ENCODE data around the gene NFYA.

NFYA gene

DNA sequence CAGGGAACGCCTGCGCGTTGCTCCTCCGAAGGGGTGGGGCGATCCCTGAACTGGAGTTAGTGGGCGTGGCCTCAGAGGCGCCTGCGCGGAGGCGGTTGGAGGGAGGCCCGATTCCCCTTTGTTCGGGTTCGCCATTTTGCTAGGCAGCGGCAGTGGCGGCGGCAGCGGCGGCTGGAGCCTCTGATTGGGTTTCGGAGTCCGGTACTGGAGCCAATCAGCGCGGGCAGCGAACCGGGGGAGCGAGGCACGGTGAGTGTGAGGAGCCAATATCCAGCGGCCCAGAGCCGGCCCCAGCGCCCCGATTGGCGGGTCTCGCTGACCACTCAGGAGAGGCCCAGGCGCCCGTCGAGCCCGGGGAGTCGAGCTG, at the start of gene NFYA:
Gene NFYA (plus strand): TSS at position 139 of the 367 bp plus-strand sequence. CDS start 6,116 bp downstream, outside the sequence.
- Histone ChIP-seq H3K9ac (ENCODE audit: low read length) (peak within 1 kb of the TSS; percentile 95), H3K9me3 (ENCODE audit: control insufficient read depth, low read length) (no peaks in the 10 kb centered on the region), H3K4me3 (ENCODE audit: low read length) (peak within 1 kb of the TSS; percentile 57), H3K27me3 (ENCODE audit: control insufficient read depth, insufficient read depth, low read length) (no peaks in the 10 kb centered on the region), H3K4me1 (ENCODE audit: control insufficient read depth, insufficient read depth, low read length) (peaks cover 15% of the 10 kb centered on the region), H3K36me3 (ENCODE audit: control insufficient read depth, insufficient read depth, low read length) (no peaks in the 10 kb centered on the region)

DNA sequence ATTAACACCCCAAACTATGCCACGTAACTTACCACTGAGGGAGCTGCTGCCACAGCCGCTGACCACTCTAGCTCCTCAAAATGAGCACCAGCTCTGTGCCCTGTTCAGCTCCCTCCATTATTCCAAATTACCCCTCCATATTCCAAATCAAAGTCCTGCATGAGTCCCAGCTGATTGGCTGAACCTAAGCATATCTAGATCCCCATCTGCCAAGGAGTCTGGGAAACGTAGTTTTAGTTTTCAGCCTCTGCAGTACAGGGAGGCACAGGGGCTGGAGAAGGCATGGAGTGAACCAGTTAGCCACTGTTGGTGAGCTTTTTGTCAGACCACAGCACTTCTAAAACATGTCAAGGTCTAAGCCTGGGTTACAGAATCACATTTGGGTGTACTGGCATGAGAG, 49.7 kb upstream of the NFYA start:
- no peaks in the 10 kb centered on the region for H3K9me3 ChIP-seq (ENCODE audit: control insufficient read depth, low read length)
- H3K9ac ChIP-seq (ENCODE audit: low read length): no peak overlapping the region
- no peaks in the 10 kb centered on the region for H3K27me3 ChIP-seq (ENCODE audit: control insufficient read depth, insufficient read depth, low read length)
- H3K36me3 ChIP-seq (ENCODE audit: control insufficient read depth, insufficient read depth, low read length): peaks cover 4% of the 10 kb centered on the region
- peaks cover 12% of the 10 kb centered on the region for H3K4me1 ChIP-seq (ENCODE audit: control insufficient read depth, insufficient read depth, low read length)
- no peak overlapping the region for H3K4me3 ChIP-seq (ENCODE audit: low read length)

DNA sequence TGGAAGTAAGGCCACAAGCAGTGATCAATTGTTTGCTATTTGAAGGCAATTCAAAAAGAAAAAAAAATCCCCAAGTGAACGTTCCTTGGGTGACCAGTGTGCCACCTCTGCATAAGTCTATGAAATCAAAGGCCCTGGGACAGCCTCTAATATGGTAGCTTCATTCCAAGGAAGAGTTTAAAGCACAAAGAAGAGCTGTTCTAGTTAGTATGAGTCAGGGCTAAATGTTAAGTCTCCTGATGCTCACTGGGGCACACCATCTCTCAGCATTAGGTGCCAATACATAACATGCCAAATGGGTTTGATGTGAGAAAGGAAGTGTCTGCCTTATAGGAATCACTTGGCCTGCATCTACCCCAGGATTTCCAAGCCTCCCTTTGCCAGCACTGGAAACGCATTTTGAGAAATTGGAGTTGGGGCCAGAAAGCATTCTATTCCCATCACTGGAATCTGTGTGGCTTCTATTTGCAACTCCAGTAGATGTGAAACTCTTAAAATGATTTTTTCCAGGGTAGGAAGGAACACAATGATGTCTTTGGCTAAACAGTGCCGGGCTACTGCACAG, 46.7 kb upstream of the NFYA start:
- Histone ChIP-seq H3K27me3 (ENCODE audit: control insufficient read depth, insufficient read depth, low read length) (no peaks in the 10 kb centered on the region), H3K4me1 (ENCODE audit: control insufficient read depth, insufficient read depth, low read length) (peaks cover 24% of the 10 kb centered on the region), H3K9me3 (ENCODE audit: control insufficient read depth, low read length) (no peaks in the 10 kb centered on the region), H3K4me3 (ENCODE audit: low read length) (no peak overlapping the region), H3K9ac (ENCODE audit: low read length) (no peak overlapping the region), H3K36me3 (ENCODE audit: control insufficient read depth, insufficient read depth, low read length) (peaks cover 10% of the 10 kb centered on the region)

DNA sequence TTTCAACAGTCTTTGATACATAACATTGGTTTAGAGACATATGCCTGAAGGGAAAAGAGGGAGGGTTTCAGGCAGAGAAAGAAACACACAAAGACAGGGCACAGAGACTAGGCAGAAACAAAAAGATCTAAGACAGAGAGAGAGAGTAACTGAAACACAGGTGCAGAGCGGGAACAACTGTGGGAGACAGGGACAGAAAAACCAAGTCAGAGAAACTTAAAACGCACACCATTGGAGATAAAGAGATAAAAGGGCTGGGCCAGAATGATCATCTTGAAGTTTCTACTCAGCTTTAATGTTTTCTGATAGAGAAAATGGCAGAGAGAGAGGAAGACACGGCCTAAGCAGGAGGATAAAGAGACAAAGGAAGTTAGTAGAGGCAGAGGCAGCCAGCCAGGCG, 45.5 kb upstream of the NFYA start:
- peaks cover 10% of the 10 kb centered on the region for H3K36me3 ChIP-seq (ENCODE audit: control insufficient read depth, insufficient read depth, low read length)
- peak overlapping the region; percentile 14 for H3K4me3 ChIP-seq (ENCODE audit: low read length)
- no peak overlapping the region for H3K9ac ChIP-seq (ENCODE audit: low read length)
- no peaks in the 10 kb centered on the region for H3K27me3 ChIP-seq (ENCODE audit: control insufficient read depth, insufficient read depth, low read length)
- H3K4me1 ChIP-seq (ENCODE audit: control insufficient read depth, insufficient read depth, low read length): peaks cover 34% of the 10 kb centered on the region
- H3K9me3 ChIP-seq (ENCODE audit: control insufficient read depth, low read length): no peaks in the 10 kb centered on the region

DNA sequence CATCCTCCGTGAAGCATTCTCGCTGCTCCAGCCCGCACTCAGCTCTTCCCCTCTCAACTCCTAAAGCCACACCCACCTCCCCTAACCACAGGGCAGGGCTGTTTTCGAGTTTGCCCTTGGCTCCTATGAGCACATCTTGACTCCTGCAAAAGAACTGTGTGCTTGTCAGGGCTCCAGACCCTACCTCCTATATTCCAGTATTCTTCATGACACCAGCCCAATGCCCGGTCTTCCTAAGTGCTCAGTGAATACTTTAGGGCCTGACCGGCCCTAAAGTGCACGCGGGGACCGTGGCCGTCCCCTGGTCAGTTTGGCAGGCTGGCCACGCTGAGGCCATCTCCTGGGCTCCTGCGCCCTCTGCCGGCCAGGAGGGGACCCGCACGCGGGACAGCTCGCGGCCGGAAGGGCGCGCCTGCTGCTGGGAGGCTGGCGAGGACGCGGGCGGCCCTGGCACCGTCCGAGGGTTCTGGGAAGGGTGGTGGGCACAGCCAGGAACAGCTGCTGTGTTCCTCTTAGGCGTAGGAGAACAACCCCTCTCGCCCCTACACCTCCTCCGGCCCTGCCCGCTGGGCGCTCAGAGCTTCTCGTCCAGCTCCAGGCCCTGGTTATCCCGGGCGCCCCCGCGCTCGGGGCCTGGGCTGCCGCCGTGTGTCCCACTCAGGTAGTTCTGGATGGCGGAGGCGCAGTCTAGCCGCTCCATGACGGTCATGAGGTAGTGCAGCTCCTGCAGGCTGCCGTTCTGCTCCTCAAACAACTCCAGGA, 44.8 kb upstream of the NFYA start:
- Histone ChIP-seq H3K27me3 (ENCODE audit: control insufficient read depth, insufficient read depth, low read length) (no peaks in the 10 kb centered on the region), H3K9me3 (ENCODE audit: control insufficient read depth, low read length) (no peaks in the 10 kb centered on the region), H3K4me1 (ENCODE audit: control insufficient read depth, insufficient read depth, low read length) (peaks cover 36% of the 10 kb centered on the region), H3K4me3 (ENCODE audit: low read length) (peak overlapping the region; percentile 14), H3K9ac (ENCODE audit: low read length) (peak overlapping the region; percentile 73), H3K36me3 (ENCODE audit: control insufficient read depth, insufficient read depth, low read length) (peaks cover 10% of the 10 kb centered on the region)

DNA sequence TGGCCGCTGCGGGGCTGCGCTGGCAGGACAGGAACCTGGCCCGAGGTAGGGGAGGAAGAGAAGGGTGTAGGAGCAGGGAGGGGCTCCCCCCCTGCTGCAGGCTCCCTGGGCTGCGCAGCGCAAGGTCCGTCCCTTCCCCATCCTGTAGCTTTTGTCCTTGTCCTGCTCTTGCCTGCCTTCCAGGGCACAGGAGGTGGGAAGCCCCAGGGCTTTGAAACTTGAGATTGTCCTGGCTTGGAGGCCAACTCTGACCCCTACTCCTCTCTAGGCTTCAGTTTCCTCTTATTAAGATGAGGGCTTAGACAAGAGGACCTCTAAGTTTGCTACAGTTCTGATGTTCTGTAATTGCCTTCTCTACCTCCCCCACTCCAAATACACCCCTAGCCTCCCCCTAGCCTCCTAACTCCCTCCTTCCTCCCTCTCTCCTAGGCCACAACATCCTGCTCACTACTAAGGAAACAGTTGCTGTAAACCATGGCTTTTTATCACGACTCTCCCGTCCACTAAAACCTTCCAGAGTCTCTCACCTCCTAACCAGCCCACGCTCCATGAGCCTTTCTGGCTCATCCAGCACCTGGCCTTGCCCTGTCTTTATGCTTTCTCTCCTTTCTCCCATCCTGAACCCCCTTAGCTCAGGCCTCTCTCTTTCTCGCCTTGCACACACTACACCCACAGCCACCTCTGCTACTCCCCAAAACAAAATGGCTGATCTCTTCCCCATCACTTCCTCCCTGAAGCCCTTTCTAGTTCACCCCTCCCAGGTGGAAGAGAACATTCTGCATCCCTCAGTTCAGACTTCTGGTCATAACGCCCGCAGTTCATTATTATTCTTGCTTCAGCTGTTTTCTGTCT, 44.0 kb upstream of the NFYA start:
- H3K4me3 ChIP-seq (ENCODE audit: low read length): no peak overlapping the region
- no peaks in the 10 kb centered on the region for H3K27me3 ChIP-seq (ENCODE audit: control insufficient read depth, insufficient read depth, low read length)
- peaks cover 10% of the 10 kb centered on the region for H3K36me3 ChIP-seq (ENCODE audit: control insufficient read depth, insufficient read depth, low read length)
- peaks cover 38% of the 10 kb centered on the region for H3K4me1 ChIP-seq (ENCODE audit: control insufficient read depth, insufficient read depth, low read length)
- peak overlapping the region; percentile 73 for H3K9ac ChIP-seq (ENCODE audit: low read length)
- H3K9me3 ChIP-seq (ENCODE audit: control insufficient read depth, low read length): no peaks in the 10 kb centered on the region

DNA sequence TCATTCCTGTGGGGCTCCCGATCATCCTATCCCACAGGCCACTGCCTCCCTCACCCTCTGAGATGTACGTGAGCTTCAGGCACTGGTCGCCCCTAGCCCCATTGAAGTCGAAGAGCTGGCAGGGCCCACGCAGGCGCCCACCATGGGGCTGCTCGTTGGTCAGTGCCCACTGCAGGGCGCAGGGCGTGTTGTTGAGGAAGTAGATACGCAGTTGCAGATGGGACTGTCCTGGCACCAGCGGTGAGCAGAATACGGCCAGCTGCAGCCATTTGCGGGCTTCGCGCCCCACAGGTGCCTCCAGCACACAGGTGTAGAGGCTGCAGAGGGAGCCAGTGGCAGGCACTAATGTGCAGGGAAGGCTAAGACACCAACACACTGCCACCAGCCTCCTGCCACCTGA, 39.9 kb upstream of the NFYA start:
- Histone ChIP-seq H3K9me3 (ENCODE audit: control insufficient read depth, low read length) (no peaks in the 10 kb centered on the region), H3K27me3 (ENCODE audit: control insufficient read depth, insufficient read depth, low read length) (no peaks in the 10 kb centered on the region), H3K36me3 (ENCODE audit: control insufficient read depth, insufficient read depth, low read length) (peaks cover 5% of the 10 kb centered on the region), H3K9ac (ENCODE audit: low read length) (no peak overlapping the region), H3K4me3 (ENCODE audit: low read length) (no peak overlapping the region), H3K4me1 (ENCODE audit: control insufficient read depth, insufficient read depth, low read length) (peaks cover 54% of the 10 kb centered on the region)

DNA sequence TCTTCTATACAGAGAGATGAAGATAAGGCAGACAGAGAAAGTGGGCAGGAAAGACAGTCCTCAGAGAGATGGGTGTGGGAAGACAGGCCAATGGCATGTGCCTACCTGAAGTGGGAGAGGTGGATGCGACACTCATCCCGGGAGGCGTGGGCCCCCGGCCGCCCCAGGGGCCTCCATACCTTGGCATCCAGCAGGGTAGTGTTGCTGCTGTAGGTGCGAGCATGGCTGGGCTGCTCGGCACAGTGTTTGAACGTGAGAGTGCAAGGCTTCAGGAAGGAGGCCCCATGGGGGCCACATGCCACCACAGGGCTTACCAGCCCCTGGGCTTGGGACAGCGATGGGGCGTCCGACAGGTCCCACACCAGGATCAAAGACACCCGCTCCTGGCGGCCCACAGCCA, 39.0 kb upstream of the NFYA start:
- no peak overlapping the region for H3K9ac ChIP-seq (ENCODE audit: low read length)
- peaks cover 45% of the 10 kb centered on the region for H3K4me1 ChIP-seq (ENCODE audit: control insufficient read depth, insufficient read depth, low read length)
- H3K9me3 ChIP-seq (ENCODE audit: control insufficient read depth, low read length): no peaks in the 10 kb centered on the region
- H3K27me3 ChIP-seq (ENCODE audit: control insufficient read depth, insufficient read depth, low read length): no peaks in the 10 kb centered on the region
- H3K36me3 ChIP-seq (ENCODE audit: control insufficient read depth, insufficient read depth, low read length): peaks cover 5% of the 10 kb centered on the region
- H3K4me3 ChIP-seq (ENCODE audit: low read length): no peak overlapping the region

DNA sequence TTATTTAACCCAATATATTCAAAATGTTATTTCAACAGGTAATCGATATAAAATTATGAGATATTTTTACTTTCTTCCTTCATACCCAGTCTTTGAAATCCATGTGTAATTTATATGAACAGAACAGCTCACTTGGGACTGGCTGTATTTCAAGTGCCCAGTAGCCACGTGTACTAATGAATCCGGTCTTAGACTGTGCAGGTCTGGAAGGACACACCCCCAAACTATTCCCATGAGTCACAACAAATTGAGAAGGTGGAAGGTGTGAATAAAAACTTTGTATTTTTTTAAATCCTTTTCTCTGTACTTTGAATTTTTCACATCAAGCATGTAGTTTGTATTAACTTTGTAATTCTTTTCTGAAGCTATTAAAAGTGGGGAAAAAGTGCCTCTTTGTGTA, 36.6 kb upstream of the NFYA start:
- H3K4me3 ChIP-seq (ENCODE audit: low read length): no peak overlapping the region
- H3K36me3 ChIP-seq (ENCODE audit: control insufficient read depth, insufficient read depth, low read length): no peaks in the 10 kb centered on the region
- no peak overlapping the region for H3K9ac ChIP-seq (ENCODE audit: low read length)
- H3K27me3 ChIP-seq (ENCODE audit: control insufficient read depth, insufficient read depth, low read length): no peaks in the 10 kb centered on the region
- H3K4me1 ChIP-seq (ENCODE audit: control insufficient read depth, insufficient read depth, low read length): peaks cover 58% of the 10 kb centered on the region
- no peaks in the 10 kb centered on the region for H3K9me3 ChIP-seq (ENCODE audit: control insufficient read depth, low read length)

DNA sequence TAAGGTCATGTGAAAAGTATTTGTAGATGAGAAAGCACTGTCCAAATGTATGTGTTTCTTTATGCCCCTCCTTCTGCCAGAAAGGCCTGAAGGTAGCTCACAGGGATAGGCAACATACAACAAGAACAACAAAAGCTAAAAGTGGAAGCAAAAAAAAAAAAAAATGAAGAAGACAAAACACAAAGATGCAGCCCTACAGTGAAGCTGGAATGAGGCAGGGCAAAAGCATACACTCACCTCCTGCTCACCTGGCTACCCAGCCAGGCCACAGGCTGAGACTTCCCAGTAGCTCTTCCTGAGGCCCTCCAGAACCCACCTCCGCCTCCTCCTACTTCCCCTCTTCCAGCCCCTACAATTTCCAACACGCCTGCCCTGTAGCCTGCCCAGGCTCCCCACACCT, 36.2 kb upstream of the NFYA start:
- H3K9ac ChIP-seq (ENCODE audit: low read length): peak overlapping the region; percentile 40
- no peak overlapping the region for H3K4me3 ChIP-seq (ENCODE audit: low read length)
- H3K9me3 ChIP-seq (ENCODE audit: control insufficient read depth, low read length): no peaks in the 10 kb centered on the region
- peaks cover 57% of the 10 kb centered on the region for H3K4me1 ChIP-seq (ENCODE audit: control insufficient read depth, insufficient read depth, low read length)
- no peaks in the 10 kb centered on the region for H3K36me3 ChIP-seq (ENCODE audit: control insufficient read depth, insufficient read depth, low read length)
- no peaks in the 10 kb centered on the region for H3K27me3 ChIP-seq (ENCODE audit: control insufficient read depth, insufficient read depth, low read length)

DNA sequence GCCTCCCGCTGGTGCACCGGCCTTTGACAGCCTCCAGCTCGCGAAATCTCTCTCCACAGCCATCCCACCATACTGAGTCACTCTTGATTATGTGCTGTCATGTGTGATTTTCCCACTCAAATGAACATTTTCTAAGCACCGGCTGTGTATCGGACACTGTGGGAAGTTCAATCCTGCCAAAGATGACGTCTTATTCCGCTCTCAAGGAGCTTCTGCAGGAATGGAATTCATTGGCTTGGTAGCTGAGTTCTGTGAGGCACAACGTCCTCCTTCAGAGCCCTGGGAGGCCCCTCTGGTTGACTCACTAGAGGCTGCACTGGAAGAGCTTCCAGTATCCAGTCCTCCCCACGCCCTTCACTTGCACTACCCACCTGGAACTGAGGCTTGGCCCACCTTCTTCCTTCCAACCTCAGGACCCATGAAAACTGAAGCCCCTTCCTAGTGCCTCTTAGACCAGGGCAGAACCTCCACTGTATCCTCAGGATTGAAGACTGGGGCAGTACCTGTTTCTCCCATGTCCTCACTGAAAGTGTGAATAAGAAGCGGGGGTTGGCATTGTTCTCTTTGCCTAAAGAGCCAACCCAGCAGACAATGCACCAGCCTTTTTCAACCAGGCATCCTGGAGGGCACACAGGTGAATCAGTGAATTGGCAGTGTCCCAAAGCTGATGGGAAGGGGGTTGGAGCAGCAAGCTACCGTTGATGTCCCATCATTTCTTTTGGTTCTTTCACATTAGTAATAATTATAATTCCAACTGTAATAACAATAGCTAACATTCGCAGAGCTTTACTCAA, 35.5 kb upstream of the NFYA start:
- Histone ChIP-seq H3K9ac (ENCODE audit: low read length) (peak overlapping the region; percentile 40), H3K4me1 (ENCODE audit: control insufficient read depth, insufficient read depth, low read length) (peaks cover 56% of the 10 kb centered on the region), H3K4me3 (ENCODE audit: low read length) (peak overlapping the region; percentile 44), H3K36me3 (ENCODE audit: control insufficient read depth, insufficient read depth, low read length) (no peaks in the 10 kb centered on the region), H3K27me3 (ENCODE audit: control insufficient read depth, insufficient read depth, low read length) (no peaks in the 10 kb centered on the region), H3K9me3 (ENCODE audit: control insufficient read depth, low read length) (no peaks in the 10 kb centered on the region)

Data from mucosa of stomach (tissue), 1 donor.